NCI-H526 (cell line): ENCODE measurements around the gene CDYL2.

Experiments used
- DNase-seq, 2 experiments: peaks; one replicate each; lab custom pipeline; 2025; lab: John Stamatoyannopoulos, UW

The CDYL2 gene

DNA sequence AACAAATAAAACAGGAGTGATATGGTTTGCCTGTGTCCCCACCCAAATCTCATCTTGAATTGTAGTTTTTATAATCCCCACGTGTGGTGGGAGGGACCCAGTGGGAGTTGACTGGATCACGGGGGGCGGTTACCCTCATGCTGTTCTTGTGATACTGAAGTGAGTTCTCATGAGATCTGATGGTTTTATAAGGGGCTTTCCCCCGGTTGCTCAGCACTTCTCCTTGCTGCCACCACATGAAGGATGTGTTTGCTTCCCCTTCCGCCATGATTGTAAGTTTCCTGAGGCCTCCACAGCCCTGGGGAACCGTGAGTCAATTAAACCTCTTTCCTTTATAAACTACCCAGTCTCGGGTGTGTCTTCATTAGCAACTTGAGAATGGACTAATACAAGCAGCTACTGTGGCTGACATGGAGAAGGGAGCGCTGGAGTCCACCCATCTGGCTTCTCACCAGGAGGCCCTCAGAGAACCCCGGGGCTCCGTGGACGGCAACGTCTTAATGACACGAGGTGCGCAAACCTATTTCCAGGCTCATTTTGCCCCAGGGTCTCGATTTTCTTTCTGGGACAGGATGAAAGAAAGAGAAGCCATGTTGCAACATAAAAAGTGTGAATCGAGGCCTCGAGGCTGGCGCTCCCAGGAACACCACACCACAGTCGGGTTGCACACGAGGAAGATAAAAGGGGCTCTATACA lies 134.1 kb downstream of the CDYL2 start:
- no peak for DNase-seq

DNA sequence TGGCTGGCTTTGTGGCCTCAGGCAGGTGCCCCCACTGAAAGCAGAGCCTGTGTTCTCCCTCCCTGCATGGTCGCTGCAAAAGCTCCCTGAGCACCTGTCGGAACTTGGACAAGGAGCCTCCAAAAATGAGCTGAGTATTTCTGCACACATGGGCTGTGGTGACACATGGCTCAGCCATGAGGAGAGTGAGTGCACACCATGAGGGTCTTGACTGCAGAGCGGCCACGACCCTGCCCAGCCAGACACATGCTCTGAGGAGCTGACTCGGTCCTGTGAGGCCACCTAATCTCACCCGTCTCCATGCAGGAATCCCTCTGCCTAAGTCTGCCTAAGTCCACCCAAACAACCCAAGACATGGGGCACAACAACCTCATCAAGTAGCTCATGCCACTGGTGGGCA lies 134.7 kb downstream of the CDYL2 start:
- DNase-seq: no peak

DNA sequence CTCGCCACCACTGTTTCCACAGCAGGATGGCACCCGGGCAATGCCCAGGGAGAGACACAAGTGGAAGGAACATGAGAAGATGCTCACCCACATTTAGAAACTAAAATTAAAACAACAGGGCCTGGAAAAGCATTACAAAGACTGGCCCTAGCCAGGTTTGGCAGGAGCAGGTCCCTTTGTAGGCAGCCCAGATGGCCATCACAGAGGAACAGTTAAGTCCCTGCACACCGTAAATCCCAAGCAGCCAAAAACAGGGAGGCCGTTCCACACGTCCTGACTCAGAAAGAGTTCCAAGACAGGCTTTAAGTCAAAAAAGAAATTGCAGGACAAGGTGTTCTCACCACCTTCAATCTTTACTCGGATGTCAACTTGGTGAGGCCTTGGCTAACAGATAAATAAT lies 136.5 kb downstream of the CDYL2 start:
- no peak for DNase-seq

DNA sequence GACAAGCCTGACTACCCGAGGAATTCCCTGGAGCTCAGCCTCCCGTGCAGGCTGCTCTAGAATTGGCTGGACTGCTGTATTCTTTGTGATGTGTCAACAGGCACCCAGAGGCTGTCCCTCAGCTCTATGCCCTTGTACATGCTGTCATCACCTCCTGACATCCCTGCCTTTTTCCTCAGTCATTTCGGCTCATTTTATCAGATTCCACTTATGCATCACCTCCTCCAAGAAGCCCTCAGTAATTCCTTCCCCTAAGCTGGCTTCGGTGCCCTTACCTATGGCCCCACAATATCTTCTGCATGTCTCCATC lies 137.2 kb downstream of the CDYL2 start:
- DNase-seq: no peak

DNA sequence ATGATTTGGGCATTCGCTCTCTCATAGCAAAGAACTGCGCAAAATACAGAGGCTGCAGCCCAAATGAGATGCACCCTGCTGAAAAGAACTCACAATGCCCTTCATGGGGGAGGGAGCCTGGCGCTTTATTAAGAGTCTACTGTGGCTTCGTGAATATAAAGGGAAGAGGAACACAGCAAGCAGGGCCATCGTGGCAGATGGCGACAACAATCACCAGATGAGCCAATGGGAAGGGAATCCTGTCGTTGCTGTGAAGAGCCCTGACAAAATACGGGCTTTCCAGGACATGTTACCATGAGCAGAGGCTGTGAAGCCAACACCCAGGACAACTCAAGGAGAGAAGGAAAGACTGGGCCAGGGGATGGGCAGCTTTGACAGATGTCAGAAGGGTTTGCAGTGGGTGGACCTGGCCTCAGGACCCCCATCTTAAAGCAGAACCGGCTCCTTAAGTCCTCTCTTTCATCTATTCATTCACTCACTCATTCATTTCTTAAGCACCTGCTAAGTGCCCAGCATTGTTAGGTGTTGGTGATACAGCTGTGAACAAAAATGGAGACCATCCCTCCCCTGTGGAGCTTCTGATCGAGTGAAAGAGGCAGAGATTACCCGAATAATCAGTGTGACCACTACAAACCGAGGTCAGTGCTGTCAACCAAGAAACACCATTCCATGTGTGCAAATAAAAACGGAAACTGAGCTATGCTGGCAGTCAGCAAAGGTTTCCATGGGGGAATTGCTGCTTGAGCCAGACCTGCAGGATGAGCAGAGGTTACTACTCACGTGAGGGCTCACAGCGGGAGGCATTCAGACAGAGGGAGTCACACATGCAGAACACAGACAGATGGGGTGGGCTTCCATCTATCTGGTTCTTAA lies 137.8 kb downstream of the CDYL2 start:
- no peak for DNase-seq

DNA sequence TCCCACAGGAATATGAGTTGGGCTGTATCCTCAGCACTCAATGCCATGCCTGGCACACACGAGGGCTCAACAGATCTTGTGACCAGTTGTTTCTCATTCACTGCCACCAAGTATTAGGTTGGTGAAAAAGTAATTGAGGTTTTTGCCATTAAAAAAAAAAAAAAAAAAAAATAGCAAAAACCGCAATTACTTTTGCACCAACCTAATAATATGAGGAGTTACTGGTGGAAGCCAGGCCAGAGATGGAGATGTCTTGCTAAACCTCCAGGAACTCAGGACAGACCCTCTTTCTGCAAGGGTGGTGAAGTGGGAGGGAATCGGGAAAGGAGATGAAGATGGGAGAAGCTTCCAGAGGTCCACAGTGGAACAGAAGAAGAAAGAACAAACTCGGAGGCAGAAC lies 139.0 kb downstream of the CDYL2 start:
- no peak for DNase-seq

DNA sequence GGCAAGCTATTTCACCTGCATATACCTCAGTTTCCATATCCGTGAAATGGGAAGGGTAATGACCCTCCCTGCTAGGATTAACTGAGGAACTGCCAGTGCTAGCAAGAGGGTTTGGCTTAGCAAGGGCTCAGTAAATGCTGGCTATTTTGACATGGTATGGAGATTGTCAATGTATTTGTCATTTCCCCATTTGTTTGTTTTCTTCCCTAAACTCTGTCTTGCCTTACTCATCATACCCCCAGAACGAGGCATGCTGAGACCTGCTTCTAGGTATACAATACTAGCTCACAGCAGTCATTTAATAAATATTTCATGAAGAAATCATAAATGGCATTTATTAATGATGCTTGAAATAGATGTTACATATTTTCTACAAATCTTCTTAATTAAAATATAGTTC lies 139.6 kb downstream of the CDYL2 start:
- DNase-seq: no peak

DNA sequence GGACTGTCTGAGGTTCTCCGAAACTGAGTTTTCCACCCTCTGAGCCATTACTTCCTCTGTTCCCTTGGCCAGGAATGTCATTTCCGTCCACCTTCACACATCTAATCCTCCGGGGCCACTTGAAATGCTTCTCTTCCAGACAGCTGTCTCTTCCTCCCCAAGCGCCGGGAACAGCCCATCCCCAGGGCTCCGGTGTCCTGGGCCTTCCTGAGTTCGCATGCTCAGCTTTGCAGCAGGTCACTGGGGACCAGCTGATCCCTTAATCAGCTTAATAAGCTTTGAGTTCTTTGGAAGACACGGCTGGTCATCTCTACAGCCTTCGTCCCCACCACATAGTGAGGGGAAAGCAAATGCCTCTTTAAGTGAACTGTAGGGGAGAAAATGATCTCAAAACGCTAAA lies 140.2 kb downstream of the CDYL2 start:
- no peak for DNase-seq

DNA sequence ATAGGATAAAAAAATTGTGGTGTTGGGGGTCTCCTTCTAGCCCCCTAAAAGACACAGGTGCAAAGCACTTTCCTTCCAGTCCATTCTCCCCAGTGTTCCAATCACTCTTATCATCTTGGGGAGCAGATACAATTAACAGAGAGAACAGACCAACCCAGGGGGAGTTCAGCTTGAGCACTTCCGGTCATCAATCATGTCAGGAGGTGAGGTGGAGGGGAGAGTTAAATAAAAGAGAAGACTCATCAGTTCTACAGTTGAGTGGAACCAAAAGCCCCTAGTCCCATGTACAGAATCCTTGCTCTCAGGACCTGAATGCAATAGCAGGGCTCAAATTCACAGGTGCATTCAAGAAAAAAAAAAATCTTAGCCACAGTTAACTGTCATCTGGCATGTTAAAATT lies 141.3 kb downstream of the CDYL2 start:
- no peak for DNase-seq

DNA sequence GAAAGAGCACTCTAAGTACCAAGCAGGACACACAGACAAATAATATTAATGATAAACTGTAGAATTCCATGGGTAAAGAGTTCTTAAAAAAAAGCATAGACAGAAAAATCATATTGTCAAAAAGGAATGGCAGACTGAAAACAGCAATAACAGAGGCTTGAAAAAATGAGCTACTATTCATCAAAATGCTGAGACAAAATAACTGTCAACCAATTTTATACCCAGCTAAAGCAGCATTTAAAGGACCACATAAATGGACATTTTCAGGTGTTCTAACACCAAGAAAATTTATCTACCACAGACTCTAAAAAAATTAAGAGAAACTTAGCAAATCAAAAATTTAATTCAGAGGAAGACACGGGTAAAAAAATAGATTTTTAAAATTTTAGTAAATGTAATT lies 144.5 kb downstream of the CDYL2 start:
- no peak for DNase-seq

DNA sequence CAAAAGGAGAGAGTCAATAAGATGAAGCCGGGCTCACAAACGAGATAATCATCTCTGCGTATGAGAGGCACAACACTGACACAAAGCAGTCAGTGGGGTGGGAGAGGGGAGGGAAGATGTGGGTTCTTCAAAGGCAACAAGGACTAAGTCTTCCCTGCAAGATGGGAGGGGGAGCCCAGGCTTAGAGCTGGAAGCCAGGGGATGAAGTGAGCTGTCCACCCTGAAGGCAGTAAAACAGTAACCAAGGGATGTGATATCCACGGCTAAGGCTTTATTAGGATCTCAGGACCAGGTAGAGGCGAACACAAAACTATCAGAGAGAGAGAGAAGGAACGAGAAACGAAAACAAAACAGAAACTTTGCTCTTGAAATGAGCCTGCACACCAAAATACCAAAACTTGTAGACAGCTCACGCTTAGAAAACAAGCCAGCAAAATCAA lies 147.7 kb downstream of the CDYL2 start:
- DNase-seq: no peak

DNA sequence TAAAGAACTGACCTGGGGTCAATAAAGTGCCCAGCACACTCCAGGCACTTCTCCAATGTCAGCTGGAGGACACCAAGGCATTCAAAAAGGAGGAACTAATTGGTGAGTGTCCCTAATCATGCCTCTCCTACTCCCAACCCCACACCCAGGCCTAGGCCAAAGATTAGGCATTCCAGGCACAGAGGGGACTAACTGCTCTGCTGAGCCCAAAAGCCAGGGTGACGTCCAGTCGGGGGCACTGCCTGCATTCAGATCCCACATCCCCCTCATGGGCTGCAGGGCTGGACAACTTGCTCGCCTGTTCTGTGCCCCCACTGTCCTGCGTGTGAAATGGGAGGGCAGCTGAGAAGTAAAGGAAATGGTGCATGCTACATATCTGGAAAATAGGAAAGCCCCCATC lies 148.2 kb downstream of the CDYL2 start:
- no peak for DNase-seq

DNA sequence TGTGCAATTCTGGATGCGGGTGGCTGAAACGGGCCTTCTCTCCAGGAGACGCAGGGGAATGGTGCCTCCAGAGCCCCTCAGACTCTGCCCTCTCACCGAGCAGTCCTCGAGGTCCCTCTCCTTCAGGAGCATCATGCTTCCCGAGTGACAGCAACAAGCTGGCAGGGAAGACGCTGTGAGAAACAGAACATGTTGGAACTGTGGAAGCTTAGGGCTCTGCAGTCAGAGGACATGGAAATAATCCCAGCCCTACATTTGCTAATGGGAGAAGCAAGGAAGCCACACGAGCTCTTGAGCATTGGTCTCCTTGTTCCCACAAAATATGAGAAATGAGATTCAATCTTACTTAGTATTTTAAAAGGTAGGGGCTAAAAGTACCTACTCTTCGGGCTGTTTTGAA lies 148.6 kb downstream of the CDYL2 start:
- no peak for DNase-seq

DNA sequence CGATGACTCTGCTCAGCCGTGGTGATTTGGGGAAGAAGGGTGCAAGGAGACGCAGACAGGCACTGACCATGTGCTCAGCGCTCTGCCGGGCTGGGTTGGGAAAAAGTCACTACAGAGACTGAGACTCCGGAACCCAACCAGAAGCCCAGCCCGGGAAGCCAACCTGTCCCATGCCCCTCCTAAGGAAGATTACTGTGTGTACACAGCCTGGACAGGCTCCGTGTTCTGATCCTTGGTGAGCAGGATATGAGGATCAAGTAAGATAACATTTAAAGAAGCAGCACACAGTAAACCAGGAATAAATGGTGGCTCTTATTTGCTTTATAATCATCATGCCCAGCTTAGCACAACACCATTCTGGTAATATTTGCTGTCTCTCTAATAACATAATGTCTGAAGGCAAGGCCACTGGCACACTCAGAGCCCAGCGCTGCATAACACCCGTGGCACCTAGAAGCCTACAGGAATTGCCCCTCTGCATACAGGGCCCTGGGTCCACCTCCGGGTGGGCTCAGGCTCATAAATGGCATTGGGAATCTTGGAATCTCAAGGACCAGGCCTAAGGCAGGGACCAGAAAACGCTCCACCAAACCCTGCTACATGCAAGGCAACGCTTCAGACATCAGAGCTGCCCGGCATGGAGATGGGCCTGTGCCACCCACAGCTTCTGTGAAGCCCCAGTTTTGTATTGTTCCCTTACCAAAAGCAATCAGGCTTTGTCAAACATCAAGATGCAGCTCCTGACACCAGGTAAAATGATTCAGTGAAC lies 150.1 kb downstream of the CDYL2 start:
- no peak for DNase-seq

DNA sequence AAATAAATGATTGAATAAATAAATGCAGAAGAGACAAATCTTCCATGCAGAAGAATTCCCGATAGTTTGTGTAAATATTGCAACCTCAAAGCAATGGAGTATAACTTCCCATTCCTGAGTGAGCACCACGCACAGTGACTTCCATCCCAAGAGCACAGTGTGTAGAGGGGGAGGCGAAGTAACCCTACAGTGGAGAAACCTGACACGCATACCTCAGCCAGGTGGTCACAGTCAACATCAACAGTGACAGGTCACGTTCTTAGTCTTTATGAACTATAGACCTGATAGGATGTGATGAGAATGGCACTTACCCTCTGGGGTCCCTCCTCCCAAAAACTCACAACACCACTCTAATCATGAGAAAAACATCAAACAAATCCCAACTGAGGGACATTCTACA lies 152.0 kb downstream of the CDYL2 start:
- DNase-seq: no peak

DNA sequence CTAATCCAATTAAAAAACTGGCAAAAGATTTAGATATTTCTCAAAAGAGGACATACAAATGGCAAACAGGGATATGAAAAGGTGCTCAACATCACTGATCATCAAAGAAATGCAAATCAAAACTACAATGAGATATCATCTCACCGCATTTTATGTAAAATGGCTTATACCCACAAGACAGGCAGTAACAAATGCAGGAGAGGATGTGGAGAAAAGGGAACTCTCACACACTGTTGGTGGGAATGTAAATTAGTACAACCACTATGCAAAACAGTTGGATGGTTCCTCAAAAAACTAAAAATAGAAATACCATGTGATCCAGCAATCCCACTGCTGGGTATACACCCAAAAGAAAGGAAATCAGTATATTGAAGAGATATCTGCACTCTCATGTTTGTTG lies 154.1 kb downstream of the CDYL2 start:
- peak; percentile 10 to 51 for DNase-seq

DNA sequence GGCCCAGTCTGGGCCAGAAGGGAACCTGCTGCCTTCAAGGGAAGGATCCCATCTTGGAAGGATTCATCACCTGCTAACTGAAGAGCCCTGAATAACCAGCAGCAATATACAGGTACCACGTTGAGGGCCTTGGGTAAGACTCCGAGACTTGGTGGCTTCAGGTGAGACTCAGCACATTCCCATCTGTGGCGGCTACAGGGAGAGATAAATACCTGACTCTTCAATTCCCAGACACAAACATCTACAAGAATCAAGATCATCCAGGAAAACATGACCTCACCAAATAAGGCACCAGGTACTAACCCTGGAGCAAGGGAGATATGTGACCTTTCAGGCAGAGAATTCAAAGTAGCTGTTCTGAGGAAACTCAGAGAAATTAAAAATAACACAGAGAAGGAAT lies 164.1 kb downstream of the CDYL2 start:
- DNase-seq: no peak

DNA sequence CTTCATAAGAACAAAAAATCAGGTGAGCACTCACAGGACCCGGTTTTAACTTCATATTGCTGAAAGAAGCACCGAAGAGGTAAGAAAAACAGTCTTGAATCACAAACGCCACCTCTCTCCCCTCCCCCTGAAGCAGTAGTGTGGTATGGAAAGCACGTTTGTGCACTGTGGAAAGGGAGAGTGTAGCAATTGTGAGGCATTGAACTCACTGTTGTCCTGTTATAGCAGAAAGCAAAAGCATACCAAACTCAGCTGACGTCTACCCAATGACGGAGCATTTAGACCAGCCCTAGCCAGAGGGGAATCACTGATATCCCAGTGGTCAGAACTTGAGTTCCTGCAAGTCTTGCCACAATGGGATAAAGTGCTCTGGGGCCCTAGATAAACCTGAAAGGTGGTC lies 164.8 kb downstream of the CDYL2 start:
- DNase-seq: no peak

DNA sequence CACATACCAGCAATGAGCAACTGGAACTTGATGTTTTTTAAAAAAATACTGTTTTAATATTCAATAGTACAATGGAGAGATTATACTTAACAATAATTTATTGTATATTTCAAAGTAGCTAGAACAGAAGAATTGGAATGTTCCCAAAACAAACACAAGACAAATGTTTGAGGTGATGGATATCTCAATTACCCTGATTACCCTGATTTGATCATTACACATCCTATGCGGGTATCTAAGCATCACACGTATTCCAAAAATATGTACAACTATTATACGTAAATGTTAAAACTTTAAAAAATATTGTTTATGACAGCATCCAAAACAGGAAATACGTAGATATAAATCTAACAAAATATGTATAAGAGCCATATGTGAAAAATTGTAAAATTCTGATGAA lies 166.8 kb downstream of the CDYL2 start:
- DNase-seq: no peak

DNA sequence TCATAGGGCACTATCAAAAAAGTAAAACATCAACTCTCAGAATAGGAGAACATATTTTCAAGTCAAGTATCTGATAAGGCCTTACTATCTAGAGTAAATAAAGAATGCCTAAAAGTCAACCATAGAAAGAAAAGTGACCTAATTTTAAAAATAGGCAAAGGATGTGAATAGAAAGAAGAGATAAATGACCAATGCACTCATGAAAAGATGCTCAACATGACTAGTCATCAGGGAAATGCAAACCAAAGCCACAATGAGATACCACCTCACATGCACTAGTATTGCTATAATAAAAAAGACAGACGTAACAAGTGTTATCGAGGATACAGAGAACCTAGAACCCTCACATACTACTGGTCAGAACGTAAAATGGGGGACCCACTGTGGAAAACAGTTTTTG lies 172.8 kb downstream of the CDYL2 start:
- no peak for DNase-seq

DNA sequence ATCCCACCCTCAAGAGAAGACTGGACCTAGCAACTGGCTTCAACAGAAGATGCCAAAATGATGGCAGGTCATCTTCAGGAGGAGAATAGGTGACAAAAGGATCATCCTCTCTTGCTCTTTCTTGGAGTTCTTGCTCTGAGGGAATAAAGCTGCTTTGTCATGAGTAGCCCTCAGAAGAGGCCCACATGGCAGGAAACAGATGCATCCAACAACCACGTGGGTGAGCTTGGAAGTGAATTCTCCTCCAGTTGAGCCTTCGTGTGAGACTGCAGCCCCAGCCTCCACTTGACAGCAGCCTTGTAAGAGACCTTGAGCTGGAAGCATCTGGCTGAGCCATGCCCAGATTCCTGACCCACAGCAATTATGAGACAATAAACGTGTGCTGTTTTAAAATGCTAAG lies 176.1 kb downstream of the CDYL2 start:
- no peak for DNase-seq

DNA sequence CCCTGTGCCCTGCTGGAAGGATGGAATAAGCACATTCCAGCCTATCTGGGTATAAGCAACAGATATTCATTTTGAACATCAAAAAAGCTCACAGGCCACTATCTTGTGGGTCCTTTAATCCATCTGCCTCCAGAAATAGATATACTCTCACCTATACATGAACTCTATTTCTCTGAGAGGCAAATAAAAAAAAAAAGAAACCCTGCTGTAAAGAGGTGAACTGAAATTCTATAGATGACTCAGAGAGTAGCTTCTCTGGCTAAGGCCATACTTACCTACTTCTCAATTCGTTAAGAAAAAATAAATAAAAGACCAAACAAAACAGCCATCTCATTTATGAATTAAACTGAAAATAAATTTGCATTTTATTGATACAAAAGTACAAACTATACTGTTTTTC lies 177.3 kb downstream of the CDYL2 start:
- no peak for DNase-seq

DNA sequence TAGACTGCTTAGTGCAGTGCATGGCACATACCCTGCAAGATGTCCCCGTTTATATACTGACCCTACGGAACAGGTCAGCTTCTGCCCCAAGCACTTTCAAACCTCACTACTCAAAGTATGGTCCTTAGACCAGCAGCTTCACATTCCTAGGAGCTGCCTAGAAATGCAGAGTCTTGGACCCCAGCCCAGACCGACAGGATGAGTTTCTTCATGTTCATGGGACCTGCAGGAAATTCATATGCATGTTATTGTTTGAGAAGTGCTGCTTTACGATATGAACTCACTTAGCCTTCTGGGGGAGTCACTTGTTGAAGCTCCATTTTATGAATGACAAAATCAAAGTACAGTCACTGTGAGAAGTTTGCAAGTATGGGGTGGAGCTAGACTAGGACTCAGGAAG lies 181.0 kb downstream of the CDYL2 start:
- DNase-seq: no peak
